Measurements from ENCODE around the gene LARGE2.

- TF ChIP-seq PHB2 (IDR thresholded peaks at IDR 0.05; ENCODE audit: partially characterized antibody) (no peak), KLF16 (CRISPR knock-in tag; IDR thresholded peaks at IDR 0.05) (no peak), ZSCAN25 (CRISPR knock-in tag; IDR thresholded peaks at IDR 0.05) (no peak), PREB (CRISPR knock-in tag; IDR thresholded peaks at IDR 0.05) (no peak), REXO4 (CRISPR knock-in tag; IDR thresholded peaks at IDR 0.05; ENCODE audit: borderline replicate concordance) (no peak), PHF21A (CRISPR knock-in tag; IDR thresholded peaks at IDR 0.05) (no peak), TRIM22 (IDR thresholded peaks at IDR 0.05) (no peak), EZH2 (conservative IDR thresholded peaks at IDR 0.05; ENCODE audit: low read depth, low read length) (no peak), MAFK (conservative IDR thresholded peaks at IDR 0.05 in 1 of 2, IDR thresholded peaks at IDR 0.05 in 1 of 2; ENCODE audit: low read length in 2 of 2) (no peak), HNRNPK (IDR thresholded peaks at IDR 0.05; ENCODE audit: low read depth, low read length, poor library complexity, severe bottlenecking) (no peak)
Measured at GRCh38 chr11:45892856-45893255, 29.6 kb upstream of the LARGE2 start.

Data from HepG2 (cell line).